HEK293T (cell line): ENCODE results near the gene JAG1.

ENCODE experiments used
- BHLHE40 ChIP-seq: fragments of 450-650 bp; IDR thresholded peaks from 2 replicates; pipeline ENCODE4 v1.6.1; 2016; ENCODE audit warnings: mild to moderate bottlenecking, moderate library complexity, borderline replicate concordance
- CTBP1 ChIP-seq: fragments of 450-650 bp; IDR thresholded peaks from 2 replicates; pipeline ENCODE4 v1.6.1; 2016; ENCODE audit warnings: borderline replicate concordance
- ELF4 ChIP-seq: fragments of 450-650 bp; IDR thresholded peaks from 2 replicates; pipeline ENCODE4 v1.6.1; 2017; ENCODE audit warnings: antibody characterized with exemption
- FOXA1 ChIP-seq: fragments of 450-650 bp; IDR thresholded peaks from 2 replicates; pipeline ENCODE4 v1.6.1; 2016; ENCODE audit warnings: mild to moderate bottlenecking
- NFRKB ChIP-seq: fragments of 450-650 bp; IDR thresholded peaks from 2 replicates; pipeline ENCODE4 v1.6.1; 2016; ENCODE audit warnings: mild to moderate bottlenecking, moderate library complexity
- SP1 ChIP-seq: fragments of 450-650 bp; IDR thresholded peaks from 2 replicates; pipeline ENCODE4 v1.6.1; 2017
- ZNF384 ChIP-seq: fragments of 450-650 bp; IDR thresholded peaks from 2 replicates; pipeline ENCODE4 v1.6.1; 2016

DNA sequence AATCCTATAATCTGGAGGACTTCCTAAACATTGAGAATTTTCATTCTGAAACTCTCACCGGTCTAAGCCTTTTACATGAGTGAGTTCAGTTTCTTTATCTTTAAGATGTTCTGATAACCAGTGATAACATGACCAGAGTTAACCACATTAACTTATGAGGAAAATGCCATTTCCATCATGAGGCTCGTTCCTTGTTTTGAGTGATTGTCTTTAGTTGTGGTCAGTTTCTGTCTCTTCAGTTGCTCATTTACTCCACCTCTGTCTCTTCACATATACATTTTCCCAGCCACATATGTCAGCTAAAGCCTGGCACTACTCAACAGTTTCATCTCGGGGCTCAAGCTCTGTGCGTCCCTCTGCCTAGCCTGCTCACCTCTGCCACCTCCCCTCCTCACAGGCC lies 70.4 kb downstream of the JAG1 start:
- TF ChIP-seq BHLHE40 (no peak), SP1 (no peak), NFRKB (no peak), CTBP1 (no peak), ZNF384 (no peak), FOXA1 (no peak), ELF4 (no peak)
